DOHH2 (cell line): ENCODE results near the gene EIPR1.

ENCODE experiments used
- CTCF ChIP-seq: fragments of 200-600 bp; sonication (generic); IDR thresholded peaks from one replicate; pipeline ENCODE4 v1.5.1; 2014; ENCODE audit warnings: antibody characterized with exemption, mild to moderate bottlenecking, low read depth, low read length; ENCODE audit not compliant: poor library complexity, severe bottlenecking
- EZH2phosphoT487 ChIP-seq: fragments of 200-600 bp; sonication (generic); IDR thresholded peaks from 2 replicates; pipeline ENCODE4 v1.6.1; 2017; ENCODE audit warnings: borderline replicate concordance, mild to moderate bottlenecking, antibody characterized with exemption, low read length, moderate library complexity, mixed read lengths

- TF ChIP-seq CTCF (no peak), EZH2phosphoT487 (no peak)
Observed at GRCh38 chr2:3354986-3355385, 22.6 kb downstream of the EIPR1 start.
